Adrenal gland (tissue), 12 donors: ENCODE measurements around the gene RALGPS1. TPM values are rescaled to one million over a fixed set of nuclear protein-coding genes. Genes with fewer than 3 reads are reported as not detected.
A peak's percentile ranks its signal among the peaks of the same experiment; 100 is the strongest.

Source experiments
- DNase-seq, 7 donors: peaks; one replicate each; pipeline ENCODE4 v3.0.0-alpha.2; 2019 to 2020
- H3K27ac ChIP-seq, 5 donors: fragments of 200-600 bp; sonication (generic) in 4 of 5; 1 replicate in 3 of 5; 2 replicates in 2 of 5; pipeline versions ENCODE4 v1.5.1 to v1.8.0; 2016 to 2020; ENCODE audit warnings: mild to moderate bottlenecking in 1 of 5
- H3K27me3 ChIP-seq: fragments of 200-600 bp; 2 replicates; pipeline ENCODE4 v1.8.0; 2021
- H3K36me3 ChIP-seq, 2 donors: fragments of 200-600 bp; replicated peaks in 1 of 2; 1 replicate in 1 of 2; 2 replicates in 1 of 2; pipeline versions ENCODE4 v1.5.1 to v1.8.0; 2018 to 2022
- H3K4me1 ChIP-seq, 2 donors: fragments of 200-600 bp; replicated peaks in 1 of 2; 1 replicate in 1 of 2; 2 replicates in 1 of 2; pipeline versions ENCODE4 v1.5.1 to v1.8.0; 2018 to 2021
- H3K4me3 ChIP-seq, 4 donors: fragments of 200-600 bp; sonication (generic) in 3 of 4; one replicate each; pipeline ENCODE4 v1.5.1; 2016 to 2018
- H3K9me3 ChIP-seq, 3 donors: fragments of 200-600 bp; sonication (generic) in 1 of 3; replicated peaks in 1 of 3; 1 replicate in 2 of 3; 2 replicates in 1 of 3; pipeline versions ENCODE4 v1.5.1 to v1.8.0; 2016 to 2021
- POLR2A ChIP-seq, 2 donors: fragments of 450-650 bp; IDR thresholded peaks; one replicate each; pipeline ENCODE4 v1.6.1; 2017; ENCODE audit warnings: antibody characterized with exemption in 2 of 2, mild to moderate bottlenecking in 2 of 2, moderate library complexity in 1 of 2
- WGBS, 4 donors: extraction: QIAGEN DNeasy Blood & Tissue Kit in 2 of 4; methylation state at CpG; one replicate each; pipeline versions ENCODE4 v1.1.5 to v1.1.7; 2013 to 2017; 5-methylcytosine and 5-hydroxymethylcytosine counted together
- intact Hi-C, 2 donors: fragments of 100-400 bp; cut with DNase I; formaldehyde crosslinking; loops; one replicate each; pipeline versions ENCODE4 v1.14.1 to v1.15.0; 2022 to 2023
- polyA plus RNA-seq, 3 donors: library from polyadenylated mRNA; stranded (reverse); fragments of 200-250 nt in 2 of 3; fragments of 350-450 nt in 1 of 3; fragmentation: Illumina TruSeq in 1 of 3; extraction: RNeasy Lipid Tissue Mini Kit (QIAGEN cat#74804) in 1 of 3; gene quantifications; one replicate each; pipeline ENCODE4 v1.2.3, GENCODE V29; 2013 to 2014
- total RNA-seq, 9 donors: library from RNA; depleted of rRNA in 4 of 9; stranded (reverse); fragments of >200 nt in 4 of 9; fragments of 120-200 nt in 1 of 9; fragmentation: NEBNext Ultra II Directional in 1 of 9; extraction: Animal tissue kit (Norgen Biotek cat#: 25700) in 1 of 9; gene quantifications; one replicate each; pipeline versions ENCODE4 v1.1.0 to v1.2.4, GENCODE V29; 2013 to 2023
- TF ChIP-seq, protein P1 (sequence below), 6 experiments: fragments of 450-650 bp in 4 of 6; fragments of 200-600 bp in 2 of 6; sonication (generic) in 1 of 6; IDR thresholded peaks; 1 replicate in 5 of 6; 2 replicates in 1 of 6; pipeline versions ENCODE4 v1.5.1 to v1.8.0; 2016 to 2021; ENCODE audit warnings: antibody characterized with exemption in 6 of 6, mild to moderate bottlenecking in 2 of 6, moderate library complexity in 1 of 6
- donor health status: healthy with polysubstance abuse.
- donor health status: Bipolar disorder and iron deficiency.
- donor health status: DM: yes; HTN: yes; CAD: no.
- donor health status: DM: no; HTN: no; CAD: no.
- donor health status: DM: no; HTN: no; CAD: no.
- donor health status: DM: yes; HTN: yes; CAD: no.

Gene RALGPS1
- total and polyA plus RNA-seq, 12 donors, result 2.8 to 9.9 (median 5.1) TPM

DNA sequence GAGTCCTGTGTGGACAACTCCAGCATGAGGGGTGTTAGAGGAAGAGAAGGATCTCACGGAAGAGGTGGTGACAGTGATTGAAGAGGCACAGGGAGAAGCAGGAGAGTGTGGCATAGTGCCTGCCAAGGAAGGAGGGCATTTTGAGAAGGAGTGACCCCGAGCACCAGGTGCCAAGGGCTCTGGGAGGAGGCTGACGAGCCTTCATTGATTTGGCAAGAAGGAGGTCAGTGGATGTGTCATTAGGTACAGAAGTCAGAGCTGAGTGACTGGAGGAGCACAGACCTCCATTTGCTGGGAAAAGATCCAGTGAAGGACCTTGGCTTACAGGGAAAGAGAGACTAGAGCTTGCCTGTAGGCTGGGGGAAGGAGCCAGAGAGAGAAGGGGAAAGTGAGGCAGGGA, 278.2 kb downstream of the RALGPS1 start:
- WGBS, 4 donors, result 40 to 61% (median 43%) methylated on average over 3 of the region's 3 CpGs
- H3K9me3 ChIP-seq, result no peaks in the 10 kb centered on the region
- DNase-seq, result peak in 4 of 7 donors; percentile 44 to 58 (median 50)
- no peaks in the 10 kb centered on the region for H3K27me3 ChIP-seq
- no peak for TF ChIP-seq POLR2A (IDR thresholded peaks at IDR 0.05)
- TF ChIP-seq, protein P1, sequence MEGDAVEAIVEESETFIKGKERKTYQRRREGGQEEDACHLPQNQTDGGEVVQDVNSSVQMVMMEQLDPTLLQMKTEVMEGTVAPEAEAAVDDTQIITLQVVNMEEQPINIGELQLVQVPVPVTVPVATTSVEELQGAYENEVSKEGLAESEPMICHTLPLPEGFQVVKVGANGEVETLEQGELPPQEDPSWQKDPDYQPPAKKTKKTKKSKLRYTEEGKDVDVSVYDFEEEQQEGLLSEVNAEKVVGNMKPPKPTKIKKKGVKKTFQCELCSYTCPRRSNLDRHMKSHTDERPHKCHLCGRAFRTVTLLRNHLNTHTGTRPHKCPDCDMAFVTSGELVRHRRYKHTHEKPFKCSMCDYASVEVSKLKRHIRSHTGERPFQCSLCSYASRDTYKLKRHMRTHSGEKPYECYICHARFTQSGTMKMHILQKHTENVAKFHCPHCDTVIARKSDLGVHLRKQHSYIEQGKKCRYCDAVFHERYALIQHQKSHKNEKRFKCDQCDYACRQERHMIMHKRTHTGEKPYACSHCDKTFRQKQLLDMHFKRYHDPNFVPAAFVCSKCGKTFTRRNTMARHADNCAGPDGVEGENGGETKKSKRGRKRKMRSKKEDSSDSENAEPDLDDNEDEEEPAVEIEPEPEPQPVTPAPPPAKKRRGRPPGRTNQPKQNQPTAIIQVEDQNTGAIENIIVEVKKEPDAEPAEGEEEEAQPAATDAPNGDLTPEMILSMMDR (IDR thresholded peaks at IDR 0.05), result no peak
- H3K27ac ChIP-seq, result no peak overlapping the region
- no peak overlapping the region for H3K4me3 ChIP-seq
- H3K36me3 ChIP-seq, result no peaks in the 10 kb centered on the region
- peaks cover 2 to 5% of the 10 kb centered on the region in 2 donors for H3K4me1 ChIP-seq
- intact Hi-C loops, result loop anchor here in 1 of 2 donors (10.0 kb wide), 1 partner anchor 68 kb away; the partner anchor contains the start of gene ANGPTL2

DNA sequence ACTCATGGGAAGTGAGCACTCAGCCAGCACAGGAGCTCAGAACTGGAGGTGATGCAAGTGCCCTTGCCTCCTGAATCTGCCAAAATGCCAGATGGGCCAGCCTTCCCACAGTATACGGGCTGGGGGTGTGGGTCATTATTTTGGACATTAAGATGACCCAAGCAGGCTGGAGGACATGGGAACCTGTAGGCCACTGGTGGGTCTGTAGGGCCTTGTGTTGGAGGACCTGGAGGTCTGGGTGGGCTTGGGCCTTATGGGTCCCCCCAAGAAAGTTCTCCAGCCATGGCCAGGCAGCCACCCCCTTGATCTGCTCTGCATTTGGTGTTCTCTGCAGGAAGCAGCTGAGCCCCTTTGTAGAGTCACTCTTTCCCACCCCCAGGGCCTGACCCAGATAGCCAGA, 278.9 kb downstream of the RALGPS1 start:
- Histone ChIP-seq H3K4me1 (peaks cover 2 to 5% of the 10 kb centered on the region in 2 donors), H3K9me3 (no peaks in the 10 kb centered on the region), H3K4me3 (no peak overlapping the region), H3K27me3 (no peaks in the 10 kb centered on the region), H3K36me3 (no peaks in the 10 kb centered on the region), H3K27ac (no peak overlapping the region)
- TF ChIP-seq, protein P1 (IDR thresholded peaks at IDR 0.05), result no peak
- TF ChIP-seq POLR2A (IDR thresholded peaks at IDR 0.05), result no peak
- no peak for DNase-seq
- 80 to 100% (median 100%) methylated on average over 1 of the region's 1 CpG for WGBS, 4 donors
- intact Hi-C loops, result loop anchor here in 1 of 2 donors (10.0 kb wide), 1 partner anchor 69 kb away; the partner anchor contains the start of gene ANGPTL2

DNA sequence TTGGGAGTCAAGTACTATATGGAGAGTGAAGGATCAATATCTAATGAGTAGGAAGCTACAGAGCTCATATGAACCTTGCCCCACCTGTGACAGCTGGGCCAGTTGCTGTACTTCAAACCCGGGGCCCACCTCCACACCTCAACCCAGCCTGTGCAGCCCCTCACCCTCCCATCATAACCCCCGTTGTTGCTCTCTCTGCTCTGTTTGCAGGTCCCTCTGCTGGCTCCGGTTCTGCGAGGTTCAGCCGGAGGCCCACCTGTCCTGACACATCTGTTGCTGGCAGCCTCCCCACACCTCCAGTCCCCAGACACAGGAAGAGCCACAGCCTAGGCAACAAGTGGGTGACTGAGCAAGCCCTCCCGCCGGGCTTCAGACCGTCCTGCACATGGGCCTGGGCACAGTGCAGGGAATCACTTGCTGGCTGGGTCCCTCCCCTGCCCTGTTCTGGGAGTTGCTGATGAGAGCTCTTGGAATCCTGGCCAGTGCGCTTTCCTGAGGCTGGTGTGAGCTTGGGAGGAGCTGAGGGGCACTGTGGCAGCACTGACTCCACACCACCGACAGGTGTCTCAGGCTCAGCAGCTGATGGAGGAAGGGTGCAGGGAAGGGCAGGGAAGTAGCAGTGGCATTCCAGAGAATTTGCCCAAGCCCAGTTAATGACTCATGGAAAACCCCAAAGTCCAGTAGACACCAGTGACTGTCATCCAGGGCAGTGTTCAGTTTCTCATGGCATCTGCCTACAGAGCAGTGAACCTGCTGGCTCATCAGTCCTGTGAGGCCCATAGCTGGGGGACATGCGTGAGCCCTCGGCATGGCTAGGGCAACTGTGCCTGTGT, 280.5 kb downstream of the RALGPS1 start:
- WGBS, 4 donors, result 94 to 97% (median 96%) methylated on average over 7 to 12 of the region's 12 CpGs
- intact Hi-C loops, result loop anchor here in 1 of 2 donors (10.0 kb wide), 1 partner anchor 70 kb away; the partner anchor contains the start of gene ANGPTL2
- no peaks in the 10 kb centered on the region for H3K9me3 ChIP-seq
- H3K4me3 ChIP-seq, result no peak overlapping the region
- TF ChIP-seq, protein P1 (IDR thresholded peaks at IDR 0.05), result no peak
- TF ChIP-seq POLR2A (IDR thresholded peaks at IDR 0.05), result no peak
- H3K4me1 ChIP-seq, result peaks cover 5 to 9% of the 10 kb centered on the region in 2 donors
- no peaks in the 10 kb centered on the region for H3K36me3 ChIP-seq
- no peak for DNase-seq
- H3K27me3 ChIP-seq, result no peaks in the 10 kb centered on the region
- H3K27ac ChIP-seq, result no peak overlapping the region

DNA sequence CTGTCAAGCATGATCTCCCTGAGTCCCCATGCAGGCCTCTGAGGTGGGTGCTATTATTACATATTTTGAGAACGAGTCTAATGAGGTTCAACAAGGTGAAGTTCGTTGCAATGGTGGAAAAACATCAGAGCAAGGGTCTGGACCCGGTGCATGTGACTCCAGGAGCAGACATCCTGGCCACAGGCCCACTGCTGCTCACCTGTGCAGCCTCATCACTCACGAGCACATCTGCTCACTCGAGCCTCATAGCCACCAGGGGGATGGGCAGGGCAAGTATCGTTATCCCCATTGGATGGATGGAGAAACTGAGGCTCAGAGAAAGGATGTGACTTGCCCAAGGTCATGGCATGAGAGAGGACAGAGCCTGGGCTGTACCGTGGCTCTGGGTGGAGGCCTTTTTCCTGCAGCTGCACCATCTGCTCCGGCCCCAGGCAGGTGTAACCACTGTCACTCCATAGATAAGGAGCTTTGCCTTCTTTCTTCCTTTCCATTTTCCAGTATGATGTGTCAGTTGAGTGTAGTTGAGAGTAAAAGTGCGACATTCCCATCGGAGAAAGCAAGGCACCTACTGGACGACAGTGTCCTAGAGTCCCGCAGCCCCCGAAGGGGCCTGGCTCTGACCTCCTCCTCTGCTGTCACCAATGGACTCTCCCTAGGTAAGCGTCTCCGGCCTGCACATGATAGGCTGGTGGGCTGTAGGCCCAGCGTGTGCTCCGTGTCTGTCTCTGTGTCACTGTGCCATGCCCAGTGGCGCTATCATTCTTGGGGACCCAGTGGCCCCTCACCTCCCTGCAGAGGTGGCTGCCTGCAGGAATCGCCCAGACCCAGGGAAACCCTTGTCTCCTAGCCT, 281.6 kb downstream of the RALGPS1 start:
- H3K36me3 ChIP-seq, result no peaks in the 10 kb centered on the region
- WGBS, 4 donors, result 95 to 99% (median 96%) methylated on average over 13 to 19 of the region's 19 CpGs
- H3K27me3 ChIP-seq, result no peaks in the 10 kb centered on the region
- H3K4me1 ChIP-seq, result peaks cover 5 to 9% of the 10 kb centered on the region in 2 donors
- no peaks in the 10 kb centered on the region for H3K9me3 ChIP-seq
- no peak overlapping the region for H3K4me3 ChIP-seq
- intact Hi-C loops, result loop anchor here in 1 of 2 donors (10.0 kb wide), 1 partner anchor 71 kb away; the partner anchor contains the start of gene ANGPTL2
- H3K27ac ChIP-seq, result no peak overlapping the region
- TF ChIP-seq, protein P1 (IDR thresholded peaks at IDR 0.05), result no peak
- no peak for TF ChIP-seq POLR2A (IDR thresholded peaks at IDR 0.05)
- no peak for DNase-seq
